Central memory CD4-positive, alpha-beta T cell (primary cell): ENCODE data around the gene ADAM33.

Experiments used
- DNase-seq: peaks from one replicate; pipeline ENCODE4 v3.0.0; 2022

Gene ADAM33

GRCh38 chr20:3645309-3646066 is 36.3 kb downstream of the ADAM33 start:
- DNase-seq, result no peak

- DNase-seq, result no peak
Measured at GRCh38 chr20:3640259-3640658, 41.6 kb downstream of the ADAM33 start.

GRCh38 chr20:3635346-3635745 is 46.5 kb downstream of the ADAM33 start:
- DNase-seq, result no peak

GRCh38 chr20:3633913-3634478 is 47.8 kb downstream of the ADAM33 start:
- DNase-seq, result no peak

- no peak for DNase-seq
Measured at GRCh38 chr20:3632311-3633004, 49.4 kb downstream of the ADAM33 start.

- no peak for DNase-seq
Measured at GRCh38 chr20:3631534-3631933, 50.3 kb downstream of the ADAM33 start.

- DNase-seq, result no peak
Measured at GRCh38 chr20:3630429-3630828, 51.4 kb downstream of the ADAM33 start.

- no peak for DNase-seq
Measured at GRCh38 chr20:3629893-3630292, 51.9 kb downstream of the ADAM33 start.

GRCh38 chr20:3628502-3629314 is 53.1 kb downstream of the ADAM33 start:
- DNase-seq, result no peak

- DNase-seq, result no peak
Measured at GRCh38 chr20:3627476-3627875, 54.3 kb downstream of the ADAM33 start.

- no peak for DNase-seq
Measured at GRCh38 chr20:3622406-3622805, 59.4 kb downstream of the ADAM33 start.

GRCh38 chr20:3621111-3621510 is 60.7 kb downstream of the ADAM33 start:
- no peak for DNase-seq
